DMS53 treated with DMSO at 0.1 percent for 48 hours (cell line): ENCODE data around the gene SCGB1C2.
"Not testable (repeated sequence)": the region's sequence is repeated elsewhere in the genome, so short reads cannot be mapped to it uniquely, and the experiment has no call there.

Experiments used
- DNase-seq: peaks from one replicate; lab custom pipeline; 2025; ENCODE audit not compliant: unreplicated experiment; lab: John Stamatoyannopoulos, UW

The SCGB1C2 gene

DNA sequence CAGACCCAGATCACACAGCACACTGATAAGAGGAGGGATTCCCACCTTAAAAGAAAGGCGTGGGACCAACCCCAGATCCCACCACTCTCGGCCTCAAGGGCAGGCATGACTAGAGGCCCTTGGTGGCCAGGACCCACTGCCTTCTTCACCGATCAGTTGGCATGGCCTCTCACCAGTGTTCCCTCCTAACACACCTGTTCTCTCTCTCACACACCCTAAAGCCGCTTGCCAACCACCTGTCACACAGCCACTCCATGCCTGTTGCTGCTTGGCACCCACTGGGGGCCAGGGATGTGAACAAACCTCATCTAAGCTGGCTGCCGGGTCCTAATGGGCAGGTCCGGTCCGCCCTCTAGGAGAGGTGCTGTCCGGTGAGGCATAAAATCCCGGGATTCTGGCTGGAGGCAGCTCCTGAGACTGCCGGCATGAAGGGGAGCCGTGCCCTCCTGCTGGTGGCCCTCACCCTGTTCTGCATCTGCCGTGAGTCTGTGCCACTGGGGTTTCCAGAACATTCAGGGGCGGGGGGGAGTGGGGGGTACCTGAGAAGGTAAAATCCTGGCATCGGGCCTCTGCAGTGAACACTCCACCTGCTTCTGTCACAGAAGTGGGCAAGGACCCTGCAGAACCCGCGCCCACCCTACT lies at the start of gene SCGB1C2:
Gene SCGB1C2, plus strand, starts transcription at position 404 of the 642 bp plus-strand sequence. Its CDS starts 22 bp downstream, at position 426.
- not testable (repeated sequence) for DNase-seq

- DNase-seq: not testable (repeated sequence)
Measured at GRCh38 chr17:113111-113510, 24.3 kb upstream of the SCGB1C2 start.

- DNase-seq: not testable (repeated sequence)
Measured at GRCh38 chr17:118339-118917, 18.9 kb upstream of the SCGB1C2 start.

- DNase-seq: not testable (repeated sequence)
Measured at GRCh38 chr17:133932-134331, 3.4 kb upstream of the SCGB1C2 start.

DNA sequence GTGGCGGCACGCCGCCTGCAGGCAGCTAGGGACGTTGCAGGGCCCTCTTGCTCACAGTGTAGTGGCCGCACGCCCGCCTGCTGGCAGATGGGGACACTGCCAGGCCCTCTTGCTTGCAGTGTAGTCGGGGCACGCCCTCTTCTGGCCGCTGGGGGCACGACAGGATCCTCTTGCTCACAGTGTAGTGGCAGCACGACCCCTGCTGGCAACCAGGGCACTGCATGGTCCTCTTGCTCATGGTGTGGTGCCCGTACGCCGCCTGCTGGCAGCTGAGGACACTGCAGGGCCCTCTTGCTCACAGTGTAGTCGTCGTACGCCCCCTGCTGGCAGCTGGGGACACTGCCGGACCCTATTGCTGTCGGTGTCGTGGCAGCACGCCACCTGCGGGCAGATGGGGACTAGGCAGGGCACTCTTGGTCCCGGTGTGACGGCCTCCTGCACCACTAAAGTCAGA lies 3.0 kb upstream of the SCGB1C2 start:
- DNase-seq: not testable (repeated sequence)

GRCh38 chr17:135022-135421 lies 2.3 kb upstream of the SCGB1C2 start:
- not testable (repeated sequence) for DNase-seq

GRCh38 chr17:135895-136294 lies 1.5 kb upstream of the SCGB1C2 start:
- DNase-seq: not testable (repeated sequence)

GRCh38 chr17:136531-136930 lies 838 bp upstream of the SCGB1C2 start:
- not testable (repeated sequence) for DNase-seq

- DNase-seq: not testable (repeated sequence)
Measured at GRCh38 chr17:139401-140205, 2.2 kb downstream of the SCGB1C2 start.

DNA sequence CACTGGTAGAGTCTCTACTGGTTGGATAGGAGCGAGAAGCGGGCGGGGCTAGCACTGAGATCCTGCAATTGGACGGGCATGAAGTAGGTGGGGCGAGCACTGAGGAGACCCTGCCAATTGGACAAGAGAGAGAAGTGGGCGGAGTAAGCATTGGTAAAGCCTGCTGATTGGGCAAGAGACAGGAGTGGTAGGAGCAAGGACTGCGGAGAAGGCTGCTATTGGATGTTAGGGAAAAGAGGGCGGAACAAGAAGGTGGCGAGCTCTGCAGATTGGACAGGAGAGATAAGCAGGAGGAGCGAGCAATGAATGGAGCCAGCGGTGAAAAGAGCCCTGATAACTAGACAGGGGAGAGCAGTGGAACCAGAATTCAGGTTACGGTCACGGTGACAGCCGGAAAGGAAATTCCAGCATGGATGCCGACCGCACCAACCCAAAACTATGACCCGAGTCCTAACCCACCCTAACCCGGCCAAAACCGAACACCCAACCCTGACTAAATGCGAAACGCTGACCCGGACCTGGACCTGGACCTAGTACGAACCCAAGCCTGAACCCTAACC lies 4.8 kb downstream of the SCGB1C2 start:
- no peak for DNase-seq

GRCh38 chr17:142876-143784 lies 5.8 kb downstream of the SCGB1C2 start:
- DNase-seq: no peak

DNA sequence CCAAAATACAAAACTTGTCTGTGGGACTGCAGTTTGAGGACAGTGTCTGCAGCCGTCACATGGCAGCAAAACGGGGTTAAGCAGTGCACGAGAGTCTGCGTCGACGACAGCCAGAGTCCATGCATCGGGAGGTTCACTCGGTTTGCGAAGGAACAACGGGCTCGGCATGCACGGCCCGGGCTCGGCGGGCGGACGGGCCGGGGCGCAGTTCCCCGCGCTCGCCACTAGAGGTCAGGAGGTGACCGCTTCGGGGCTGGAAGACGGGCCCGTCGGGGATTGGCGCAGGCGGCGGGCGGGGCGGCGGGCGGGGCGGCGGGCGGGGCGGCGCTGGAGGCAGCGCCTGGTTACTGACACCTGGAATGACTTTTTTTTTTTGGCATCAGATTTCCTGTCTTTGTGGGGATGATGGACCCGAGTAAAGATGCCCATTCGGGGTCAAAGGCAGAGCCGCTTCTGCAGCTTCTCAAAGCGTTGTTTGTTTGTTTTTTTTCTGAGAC lies 6.5 kb downstream of the SCGB1C2 start:
- DNase-seq: peak; percentile 26

- no peak for DNase-seq
Measured at GRCh38 chr17:144936-145670, 7.7 kb downstream of the SCGB1C2 start.

- no peak for DNase-seq
Measured at GRCh38 chr17:145671-146541, 8.5 kb downstream of the SCGB1C2 start.

- DNase-seq: no peak
Measured at GRCh38 chr17:146546-146945, 9.2 kb downstream of the SCGB1C2 start.

DNA sequence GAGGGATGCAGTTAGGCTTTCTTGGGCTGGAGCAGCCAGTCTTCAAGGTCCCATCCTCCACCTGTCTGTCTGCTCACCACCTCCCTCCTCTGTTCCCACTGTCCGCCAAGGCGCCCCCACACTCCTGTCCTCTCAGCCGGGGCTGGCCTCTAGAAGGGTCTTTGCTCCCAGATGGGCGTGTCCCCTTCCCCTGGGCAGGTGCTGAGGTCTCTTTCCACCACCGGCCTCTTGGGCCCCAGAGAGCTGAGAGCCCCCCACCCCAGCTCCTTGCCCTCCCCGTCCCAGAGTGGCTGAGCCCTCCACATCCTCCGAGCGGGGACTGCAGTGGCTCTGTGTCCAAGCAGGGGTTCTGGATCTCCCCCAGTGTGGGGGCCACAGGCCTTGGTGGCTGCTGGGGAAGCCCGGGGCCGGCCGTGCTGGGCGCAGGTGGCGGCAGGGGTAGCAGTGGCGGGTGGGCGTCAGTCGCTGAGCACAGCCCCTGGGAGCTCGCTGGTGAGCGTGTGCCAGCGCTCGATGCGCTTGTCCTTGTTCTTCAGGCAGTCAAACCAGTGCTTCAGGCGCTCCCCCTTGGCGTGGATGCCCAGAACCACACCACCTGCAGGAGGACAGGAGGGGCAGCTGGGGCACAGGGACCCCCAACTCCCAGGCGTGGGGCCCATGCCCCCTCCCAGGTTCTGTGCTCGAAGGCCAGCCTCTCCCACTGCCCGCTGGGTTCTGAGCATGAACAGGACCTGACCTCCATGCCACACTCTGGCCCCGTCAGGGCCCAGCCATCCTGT lies 9.8 kb downstream of the SCGB1C2 start:
- DNase-seq: no peak

GRCh38 chr17:147796-148740 lies 10.7 kb downstream of the SCGB1C2 start:
- DNase-seq: no peak
